PFSK-1 (cell line): Measurements from ENCODE around the gene INCA1.

ENCODE experiments used
- FOXP2 ChIP-seq: optimal IDR thresholded peaks from 2 replicates; pipeline ENCODE3; 2011; ENCODE audit warnings: borderline replicate concordance, control low read depth, inconsistent platforms; ENCODE audit not compliant: insufficient read depth; ENCODE audit errors: extremely low read length, extremely low read depth
- POLR2AphosphoS5 ChIP-seq: IDR thresholded peaks from 2 replicates; pipeline ENCODE4 v1.6.1; 2012; ENCODE audit warnings: low read depth, mild to moderate bottlenecking, control low read depth, low read length, moderate library complexity
- SIN3A ChIP-seq: IDR thresholded peaks from 2 replicates; pipeline ENCODE4 v1.6.1; 2012; ENCODE audit warnings: mild to moderate bottlenecking, low read length, moderate library complexity, borderline replicate concordance; ENCODE audit not compliant: insufficient read depth
- TAF1 ChIP-seq: IDR thresholded peaks from 2 replicates; pipeline ENCODE4 v1.6.1; 2012; ENCODE audit warnings: low read length, control low read depth, borderline replicate concordance; ENCODE audit not compliant: insufficient read depth
- TF ChIP-seq, protein P1 (sequence below), 2 experiments: IDR thresholded peaks; 2 replicates each; pipeline versions ENCODE4 v1.6.1 to v1.8.0; 2011 to 2012; ENCODE audit warnings: low read depth in 2 of 2, low read length in 2 of 2, control low read depth in 1 of 2, inconsistent platforms in 1 of 2, mild to moderate bottlenecking in 1 of 2, moderate library complexity in 1 of 2; ENCODE audit not compliant: insufficient read depth in 1 of 2

Gene INCA1

DNA sequence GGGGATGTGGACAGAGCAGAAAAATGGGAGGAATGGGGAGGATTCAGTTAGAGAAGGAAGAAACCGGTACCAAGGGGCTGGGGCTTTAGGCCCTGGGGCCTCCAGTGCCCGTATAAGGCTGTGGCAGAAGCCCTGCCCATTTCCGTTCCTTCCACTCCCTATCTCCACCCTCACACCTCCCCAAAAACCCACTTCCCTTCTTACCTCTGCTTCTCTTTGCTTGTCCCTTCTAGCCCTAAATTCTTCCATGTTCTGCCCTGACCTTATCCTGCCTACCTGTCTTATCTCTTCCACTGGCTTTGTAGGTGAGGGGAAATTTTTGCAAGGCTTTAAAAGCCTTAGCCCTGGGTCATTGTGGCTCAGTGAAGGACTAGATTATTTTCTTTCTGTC, 53.2 kb downstream of the INCA1 start:
- no peak for TF ChIP-seq FOXP2
- no peak for TF ChIP-seq SIN3A
- TF ChIP-seq TAF1: no peak
- peak; percentile 61 for TF ChIP-seq POLR2AphosphoS5
- TF ChIP-seq, protein P1, sequence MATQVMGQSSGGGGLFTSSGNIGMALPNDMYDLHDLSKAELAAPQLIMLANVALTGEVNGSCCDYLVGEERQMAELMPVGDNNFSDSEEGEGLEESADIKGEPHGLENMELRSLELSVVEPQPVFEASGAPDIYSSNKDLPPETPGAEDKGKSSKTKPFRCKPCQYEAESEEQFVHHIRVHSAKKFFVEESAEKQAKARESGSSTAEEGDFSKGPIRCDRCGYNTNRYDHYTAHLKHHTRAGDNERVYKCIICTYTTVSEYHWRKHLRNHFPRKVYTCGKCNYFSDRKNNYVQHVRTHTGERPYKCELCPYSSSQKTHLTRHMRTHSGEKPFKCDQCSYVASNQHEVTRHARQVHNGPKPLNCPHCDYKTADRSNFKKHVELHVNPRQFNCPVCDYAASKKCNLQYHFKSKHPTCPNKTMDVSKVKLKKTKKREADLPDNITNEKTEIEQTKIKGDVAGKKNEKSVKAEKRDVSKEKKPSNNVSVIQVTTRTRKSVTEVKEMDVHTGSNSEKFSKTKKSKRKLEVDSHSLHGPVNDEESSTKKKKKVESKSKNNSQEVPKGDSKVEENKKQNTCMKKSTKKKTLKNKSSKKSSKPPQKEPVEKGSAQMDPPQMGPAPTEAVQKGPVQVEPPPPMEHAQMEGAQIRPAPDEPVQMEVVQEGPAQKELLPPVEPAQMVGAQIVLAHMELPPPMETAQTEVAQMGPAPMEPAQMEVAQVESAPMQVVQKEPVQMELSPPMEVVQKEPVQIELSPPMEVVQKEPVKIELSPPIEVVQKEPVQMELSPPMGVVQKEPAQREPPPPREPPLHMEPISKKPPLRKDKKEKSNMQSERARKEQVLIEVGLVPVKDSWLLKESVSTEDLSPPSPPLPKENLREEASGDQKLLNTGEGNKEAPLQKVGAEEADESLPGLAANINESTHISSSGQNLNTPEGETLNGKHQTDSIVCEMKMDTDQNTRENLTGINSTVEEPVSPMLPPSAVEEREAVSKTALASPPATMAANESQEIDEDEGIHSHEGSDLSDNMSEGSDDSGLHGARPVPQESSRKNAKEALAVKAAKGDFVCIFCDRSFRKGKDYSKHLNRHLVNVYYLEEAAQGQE (IDR thresholded peaks at IDR 0.05; ENCODE audit: insufficient read depth in 1 of 2, low read depth in 2 of 2, low read length in 2 of 2): no peak

GRCh38 chr17:4942760-4943508, 54.4 kb downstream of the INCA1 start:
- TF ChIP-seq SIN3A (no peak), POLR2AphosphoS5 (no peak; the same call in 1 of the 2 replicates), FOXP2 (no peak), TAF1 (no peak)
- TF ChIP-seq, protein P1 (IDR thresholded peaks at IDR 0.05; ENCODE audit: insufficient read depth in 1 of 2, low read depth in 2 of 2, low read length in 2 of 2): no peak

DNA sequence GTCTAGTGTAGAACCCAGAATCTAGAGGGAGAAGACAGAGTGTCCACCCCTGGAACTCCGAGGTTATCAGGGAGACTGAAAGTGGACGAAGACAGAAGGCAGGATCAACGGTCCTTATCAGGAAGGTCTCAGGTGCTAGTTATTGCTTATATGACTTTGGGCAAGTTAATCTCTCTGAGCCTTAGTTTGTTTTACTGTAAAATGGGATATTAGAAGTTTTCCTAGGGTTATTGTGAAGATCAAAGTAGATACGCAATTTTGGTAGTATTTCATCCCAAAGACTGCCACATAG, 56.1 kb downstream of the INCA1 start:
- TF ChIP-seq SIN3A (no peak), POLR2AphosphoS5 (no peak), TAF1 (no peak), FOXP2 (no peak)
- TF ChIP-seq, protein P1 (IDR thresholded peaks at IDR 0.05; ENCODE audit: insufficient read depth in 1 of 2, low read depth in 2 of 2, low read length in 2 of 2): no peak

DNA sequence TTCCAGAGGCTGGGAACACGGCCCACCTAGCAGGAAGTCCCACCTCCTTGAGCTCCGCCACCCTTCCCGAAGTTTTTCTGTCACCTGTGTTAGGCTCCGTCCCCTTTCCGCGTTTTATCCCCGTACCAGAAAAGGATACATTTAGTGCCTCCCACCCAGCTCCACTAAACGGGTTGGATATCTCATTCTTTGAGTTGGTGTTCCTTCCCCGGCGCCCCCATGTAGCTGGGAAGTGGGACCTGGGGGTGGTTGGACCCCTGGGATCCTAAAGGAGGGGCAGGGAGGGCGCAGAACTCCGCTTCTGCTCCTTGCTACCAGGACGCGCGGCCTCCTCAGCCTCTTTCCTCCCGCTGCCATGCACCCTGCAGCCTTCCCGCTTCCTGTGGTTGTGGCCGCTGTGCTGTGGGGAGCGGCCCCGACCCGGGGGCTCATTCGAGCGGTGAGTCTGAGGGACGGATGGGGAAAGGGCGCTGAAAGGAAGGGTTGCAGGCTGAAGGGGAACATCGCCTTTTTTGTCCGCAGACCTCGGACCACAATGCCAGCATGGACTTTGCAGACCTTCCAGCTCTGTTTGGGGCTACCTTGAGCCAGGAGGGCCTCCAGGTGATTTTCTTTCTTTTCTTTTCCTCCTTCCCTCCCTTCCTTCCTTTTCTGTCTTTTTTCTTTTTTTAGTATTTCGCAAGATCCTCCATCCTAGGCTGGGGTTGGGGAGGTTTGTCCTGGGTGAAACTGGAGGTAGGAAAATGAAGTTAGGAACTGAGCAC, 56.6 kb downstream of the INCA1 start:
- TF ChIP-seq TAF1 (no peak; the same call in 1 of the 2 replicates), FOXP2 (no peak), SIN3A (no peak), POLR2AphosphoS5 (peak; percentile 49)
- TF ChIP-seq, protein P1 (IDR thresholded peaks at IDR 0.05; ENCODE audit: insufficient read depth in 1 of 2, low read depth in 2 of 2, low read length in 2 of 2): peak in 1 of 2 experiments; percentile 24; a peak in 1 of 4 replicates
